ENCODE data around the gene QTRT2. TPM values are rescaled to one million over a fixed set of nuclear protein-coding genes. Genes with fewer than 3 reads are reported as not detected.

Gene QTRT2
- total RNA-seq, 1 donor from 2014 or later: 40.2 TPM

DNA sequence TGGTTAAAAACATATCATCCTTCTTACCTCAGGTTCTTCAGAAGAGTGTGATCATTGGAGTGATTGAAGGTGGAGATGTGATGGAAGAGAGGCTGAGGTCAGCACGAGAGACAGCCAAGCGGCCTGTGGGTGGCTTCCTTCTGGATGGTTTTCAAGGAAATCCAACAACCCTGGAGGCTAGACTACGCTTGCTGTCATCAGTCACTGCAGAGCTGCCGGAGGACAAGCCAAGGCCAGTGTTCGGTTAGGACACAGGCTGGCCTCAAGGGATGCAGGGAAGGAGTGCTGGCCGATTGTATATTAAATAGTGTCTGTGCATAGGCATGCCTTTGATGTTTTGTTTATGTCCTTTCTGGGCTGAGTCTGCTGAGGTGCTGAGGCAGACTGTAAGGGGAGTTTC lies 20.2 kb downstream of the QTRT2 start:
- no peak for DNase-seq (ENCODE audit: low read depth, low spot score)
- peaks cover 23% of the 10 kb centered on the region for H3K36me3 Mint-ChIP-seq (ENCODE audit: low read depth)
- H3K27me3 Mint-ChIP-seq (ENCODE audit: low read depth): no peaks in the 10 kb centered on the region
- no peak overlapping the region for H3K4me3 Mint-ChIP-seq
- TF ChIP-seq, protein P1, sequence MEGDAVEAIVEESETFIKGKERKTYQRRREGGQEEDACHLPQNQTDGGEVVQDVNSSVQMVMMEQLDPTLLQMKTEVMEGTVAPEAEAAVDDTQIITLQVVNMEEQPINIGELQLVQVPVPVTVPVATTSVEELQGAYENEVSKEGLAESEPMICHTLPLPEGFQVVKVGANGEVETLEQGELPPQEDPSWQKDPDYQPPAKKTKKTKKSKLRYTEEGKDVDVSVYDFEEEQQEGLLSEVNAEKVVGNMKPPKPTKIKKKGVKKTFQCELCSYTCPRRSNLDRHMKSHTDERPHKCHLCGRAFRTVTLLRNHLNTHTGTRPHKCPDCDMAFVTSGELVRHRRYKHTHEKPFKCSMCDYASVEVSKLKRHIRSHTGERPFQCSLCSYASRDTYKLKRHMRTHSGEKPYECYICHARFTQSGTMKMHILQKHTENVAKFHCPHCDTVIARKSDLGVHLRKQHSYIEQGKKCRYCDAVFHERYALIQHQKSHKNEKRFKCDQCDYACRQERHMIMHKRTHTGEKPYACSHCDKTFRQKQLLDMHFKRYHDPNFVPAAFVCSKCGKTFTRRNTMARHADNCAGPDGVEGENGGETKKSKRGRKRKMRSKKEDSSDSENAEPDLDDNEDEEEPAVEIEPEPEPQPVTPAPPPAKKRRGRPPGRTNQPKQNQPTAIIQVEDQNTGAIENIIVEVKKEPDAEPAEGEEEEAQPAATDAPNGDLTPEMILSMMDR (conservative IDR thresholded peaks at IDR 0.05): no peak
- H3K27ac Mint-ChIP-seq (ENCODE audit: unreplicated experiment): no peak overlapping the region
- no peaks in the 10 kb centered on the region for H3K9me3 Mint-ChIP-seq
- H3K4me1 Mint-ChIP-seq: peaks cover 12% of the 10 kb centered on the region

DNA sequence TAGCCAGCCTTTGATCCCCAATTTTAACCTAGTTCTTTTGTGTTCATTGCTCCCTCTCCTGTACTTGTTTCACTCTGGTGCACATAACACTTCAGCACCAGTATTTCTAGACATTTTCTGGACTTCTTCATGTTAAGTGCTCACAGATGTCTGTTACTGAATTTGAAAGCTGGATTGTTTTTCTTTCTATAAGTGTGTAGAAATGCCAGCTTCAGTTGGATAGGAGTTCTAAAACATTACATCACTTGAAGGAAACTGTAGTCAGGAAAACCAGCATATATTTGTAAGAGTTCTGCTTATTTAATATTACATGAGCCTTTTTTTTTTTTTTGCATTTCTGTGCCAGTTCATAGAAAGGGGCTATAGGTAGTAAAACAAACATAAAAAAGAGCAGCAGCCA lies 21.6 kb downstream of the QTRT2 start:
- Mint-ChIP-seq H3K4me3 (no peak overlapping the region), H3K36me3 (ENCODE audit: low read depth) (peaks cover 19% of the 10 kb centered on the region), H3K27ac (ENCODE audit: unreplicated experiment) (no peak overlapping the region)

DNA sequence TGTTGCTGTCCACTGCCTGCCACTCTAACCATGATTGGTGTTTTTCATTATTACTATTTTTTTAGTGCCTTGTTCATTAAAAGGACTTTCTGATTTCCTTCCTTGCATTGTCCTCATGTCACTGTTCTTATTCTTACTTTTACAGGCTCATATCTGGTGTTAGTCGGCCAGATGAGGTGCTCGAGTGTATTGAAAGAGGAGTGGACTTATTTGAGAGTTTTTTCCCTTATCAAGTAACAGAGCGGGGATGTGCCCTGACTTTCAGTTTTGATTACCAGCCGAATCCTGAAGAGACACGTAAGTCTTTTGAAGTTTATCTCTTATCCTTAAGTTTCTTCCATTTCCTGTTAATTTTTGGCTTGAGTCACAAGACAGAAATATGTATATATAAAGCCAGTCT lies 23.2 kb downstream of the QTRT2 start:
- Mint-ChIP-seq H3K4me1 (peaks cover 12% of the 10 kb centered on the region), H3K36me3 (ENCODE audit: low read depth) (peaks cover 26% of the 10 kb centered on the region), H3K27me3 (ENCODE audit: low read depth) (no peaks in the 10 kb centered on the region), H3K4me3 (no peak overlapping the region), H3K27ac (ENCODE audit: unreplicated experiment) (no peak overlapping the region), H3K9me3 (no peaks in the 10 kb centered on the region)
- DNase-seq (ENCODE audit: low read depth, low spot score): no peak
- TF ChIP-seq, protein P1 (conservative IDR thresholded peaks at IDR 0.05): no peak

More for the DNA sequence above, 21.6 kb downstream of the QTRT2 start:
- Mint-ChIP-seq H3K4me1 (peaks cover 12% of the 10 kb centered on the region), H3K9me3 (no peaks in the 10 kb centered on the region), H3K27me3 (ENCODE audit: low read depth) (no peaks in the 10 kb centered on the region)
- TF ChIP-seq, protein P1 (conservative IDR thresholded peaks at IDR 0.05): no peak
- no peak for DNase-seq (ENCODE audit: low read depth, low spot score)

DNA sequence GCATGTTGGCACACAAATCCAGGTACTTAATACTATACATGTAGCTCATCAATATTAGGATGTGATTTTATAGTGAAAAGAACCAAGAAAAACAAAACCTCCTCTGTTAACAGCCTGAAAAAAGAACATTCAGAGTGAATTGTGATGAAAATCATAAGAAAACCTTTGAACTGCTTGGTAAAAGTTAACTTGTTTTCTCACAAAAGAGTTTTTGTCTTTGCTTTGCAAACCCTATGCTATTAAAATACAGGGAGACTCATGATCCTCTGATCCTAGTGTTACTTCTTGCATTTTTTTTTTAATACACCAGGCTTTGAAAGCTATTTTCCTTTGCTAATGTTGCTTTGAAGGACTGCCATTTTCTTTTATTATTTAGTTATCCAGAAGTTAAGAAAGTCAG lies 23.7 kb downstream of the QTRT2 start:
- Mint-ChIP-seq H3K36me3 (ENCODE audit: low read depth) (peaks cover 27% of the 10 kb centered on the region), H3K9me3 (no peaks in the 10 kb centered on the region), H3K4me1 (peaks cover 12% of the 10 kb centered on the region), H3K27ac (ENCODE audit: unreplicated experiment) (no peak overlapping the region), H3K4me3 (no peak overlapping the region), H3K27me3 (ENCODE audit: low read depth) (no peaks in the 10 kb centered on the region)
- TF ChIP-seq, protein P1 (conservative IDR thresholded peaks at IDR 0.05): no peak
- no peak for DNase-seq (ENCODE audit: low read depth, low spot score)

DNA sequence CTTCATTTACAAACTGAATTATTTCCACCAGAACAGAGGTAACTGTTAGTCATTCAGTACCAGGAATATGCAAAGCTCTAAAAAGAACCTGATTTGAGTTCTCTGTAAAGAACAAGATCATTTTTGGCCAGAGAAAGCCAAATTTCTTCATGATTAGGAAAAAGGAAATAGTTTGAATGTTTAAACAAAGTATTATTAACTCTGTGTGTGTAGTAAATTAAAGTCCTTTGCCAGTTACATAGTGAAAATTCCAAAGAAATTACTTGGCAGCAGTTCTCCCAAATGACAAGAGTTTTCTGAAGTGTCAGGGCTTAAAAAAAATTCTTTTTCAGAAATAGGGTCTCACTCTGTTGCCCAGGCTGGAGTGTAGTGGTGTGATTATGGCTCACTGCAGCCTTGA lies 24.5 kb downstream of the QTRT2 start:
- Mint-ChIP-seq H3K4me1 (peaks cover 12% of the 10 kb centered on the region), H3K4me3 (no peak overlapping the region), H3K27ac (ENCODE audit: unreplicated experiment) (no peak overlapping the region), H3K36me3 (ENCODE audit: low read depth) (peaks cover 32% of the 10 kb centered on the region), H3K9me3 (no peaks in the 10 kb centered on the region), H3K27me3 (ENCODE audit: low read depth) (no peaks in the 10 kb centered on the region)
- TF ChIP-seq, protein P1 (conservative IDR thresholded peaks at IDR 0.05): no peak
- no peak for DNase-seq (ENCODE audit: low read depth, low spot score)

DNA sequence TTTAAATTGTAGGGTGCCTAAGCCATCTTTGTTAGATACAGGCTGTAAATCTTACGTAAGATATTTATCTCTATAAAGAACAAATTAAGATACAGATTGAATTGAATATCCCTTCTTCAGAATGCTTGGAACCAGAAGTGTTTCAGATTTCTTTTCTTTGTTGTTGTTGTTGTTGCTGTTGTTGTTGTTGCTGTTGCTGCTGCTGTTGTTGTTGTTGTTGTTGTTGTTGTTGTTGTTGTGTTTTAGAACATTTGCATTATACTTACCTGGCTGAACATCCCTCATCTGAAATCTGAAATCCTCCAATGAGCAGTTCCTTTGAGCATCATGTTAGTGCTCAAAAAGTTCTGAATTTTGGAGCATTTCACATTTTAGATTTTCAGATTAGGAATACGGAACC lies 26.6 kb downstream of the QTRT2 start:
- no peaks in the 10 kb centered on the region for H3K9me3 Mint-ChIP-seq
- DNase-seq (ENCODE audit: low read depth, low spot score): no peak
- peaks cover 12% of the 10 kb centered on the region for H3K4me1 Mint-ChIP-seq
- TF ChIP-seq, protein P1 (conservative IDR thresholded peaks at IDR 0.05): no peak
- no peak overlapping the region for H3K4me3 Mint-ChIP-seq
- peak overlapping the region; percentile 53 for H3K27ac Mint-ChIP-seq (ENCODE audit: unreplicated experiment)
- H3K36me3 Mint-ChIP-seq (ENCODE audit: low read depth): peaks cover 33% of the 10 kb centered on the region
- H3K27me3 Mint-ChIP-seq (ENCODE audit: low read depth): no peaks in the 10 kb centered on the region
